Fibroblast of lung (primary cell): ENCODE data around the gene G6PD. TPM values are rescaled to one million over a fixed set of nuclear protein-coding genes. Genes with fewer than 3 reads are reported as not detected.
"Not testable (repeated sequence)": the region's sequence is repeated elsewhere in the genome, so short reads cannot be mapped to it uniquely, and the experiment has no call there.

Experiments
- DNase-seq, 2 donors: peaks; one replicate each; pipeline versions ENCODE4 v3.0.0 to v3.0.0-alpha.2; 2010; ENCODE audit warnings: low read depth in 2 of 2
- H2AFZ ChIP-seq: 2 replicates; pipeline ENCODE4 v1.5.1; 2012; ENCODE audit warnings: low read length, control low read depth, inconsistent platforms
- H3K27ac ChIP-seq: 2 replicates; pipeline ENCODE4 v1.5.1; 2011; ENCODE audit warnings: low read length, control low read depth; ENCODE audit not compliant: insufficient read depth
- H3K27me3 ChIP-seq: 2 replicates; pipeline ENCODE4 v1.5.1; 2011; ENCODE audit warnings: mild to moderate bottlenecking, low read length; ENCODE audit not compliant: control insufficient read depth, insufficient read depth
- H3K36me3 ChIP-seq: 2 replicates; pipeline ENCODE4 v1.5.1; 2011; ENCODE audit warnings: low read length; ENCODE audit not compliant: control insufficient read depth, insufficient read depth
- H3K4me1 ChIP-seq: 2 replicates; pipeline ENCODE4 v1.5.1; 2011; ENCODE audit warnings: low read length; ENCODE audit not compliant: control insufficient read depth, insufficient read depth; ENCODE audit errors: extremely low read depth
- H3K4me2 ChIP-seq: 2 replicates; pipeline ENCODE4 v1.5.1; 2011; ENCODE audit warnings: low read length, control low read depth; ENCODE audit not compliant: insufficient read depth; ENCODE audit errors: extremely low read depth
- H3K4me3 ChIP-seq, 4 experiments: fragments of 200-600 bp in 1 of 4; sonication (generic) in 1 of 4; replicated peaks in 1 of 4; 2 replicates each; pipeline ENCODE4 v1.5.1; 2011 to 2016; ENCODE audit warnings: low read length in 4 of 4, low read depth in 3 of 4, mild to moderate bottlenecking in 3 of 4, control low read depth in 2 of 4, inconsistent platforms in 1 of 4, mixed read lengths in 1 of 4; ENCODE audit not compliant: insufficient read depth in 1 of 4; ENCODE audit errors: control extremely low read depth in 1 of 4
- H3K79me2 ChIP-seq: 2 replicates; pipeline ENCODE4 v1.5.1; 2012; ENCODE audit warnings: mild to moderate bottlenecking, low read length, inconsistent platforms; ENCODE audit not compliant: control insufficient read depth, insufficient read depth
- H3K9ac ChIP-seq: 2 replicates; pipeline ENCODE4 v1.5.1; 2011; ENCODE audit warnings: mild to moderate bottlenecking, low read length, control low read depth; ENCODE audit not compliant: insufficient read depth
- H3K9me3 ChIP-seq: 2 replicates; pipeline ENCODE4 v1.5.1; 2012; ENCODE audit warnings: low read depth, low read length; ENCODE audit not compliant: control insufficient read depth, insufficient read depth
- H4K20me1 ChIP-seq: 2 replicates; pipeline ENCODE4 v1.5.1; 2011; ENCODE audit warnings: low read length; ENCODE audit not compliant: control insufficient read depth, insufficient read depth; ENCODE audit errors: extremely low read depth
- polyA plus RNA-seq, 2 donors: library from polyadenylated mRNA; depleted of rRNA in 1 of 2; stranded (reverse) in 1 of 2; unstranded in 1 of 2; fragments of >200 nt; gene quantifications; 2 replicates each; pipeline ENCODE4 v1.2.1, GENCODE V29; 2011 to 2012; ENCODE audit warnings: missing spikeins in 1 of 2
- total RNA-seq: library from RNA; depleted of rRNA; stranded (reverse); fragments of >200 nt; gene quantifications from 2 replicates; pipeline ENCODE4 v1.2.1, GENCODE V29; 2014

G6PD gene
- total and polyA plus RNA-seq, 2 donors (not counting 1 experiment from before 2014, with no cell fraction given), result 86.2 to 109 TPM

DNA sequence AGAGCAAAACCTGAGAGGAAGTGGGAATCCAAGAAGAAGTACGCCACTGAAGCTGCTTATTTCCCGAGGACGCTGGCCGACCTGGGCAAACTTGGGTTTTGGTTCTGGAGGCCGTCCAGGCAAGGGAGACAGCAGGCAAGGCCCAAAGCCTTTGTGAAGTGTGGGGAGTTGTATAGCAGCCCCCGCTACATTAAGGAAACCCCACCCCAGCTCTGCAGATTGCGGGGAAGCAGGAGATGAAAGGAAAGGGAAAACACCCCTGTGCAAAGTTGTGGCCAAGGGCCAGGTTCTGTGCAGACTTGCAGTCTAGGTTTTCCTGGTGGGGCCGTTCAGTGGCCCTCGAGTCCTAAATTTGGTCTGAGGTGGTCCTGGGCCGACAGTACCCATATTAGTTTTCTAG, 26.4 kb upstream of the G6PD start:
- H3K4me3 ChIP-seq, H3K79me2 ChIP-seq, H3K9me3 ChIP-seq, DNase-seq, H3K36me3 ChIP-seq, H3K4me2 ChIP-seq, H3K27me3 ChIP-seq, H3K27ac ChIP-seq, H3K9ac ChIP-seq, H3K4me1 ChIP-seq, H2AFZ ChIP-seq, H4K20me1 ChIP-seq: not testable (repeated sequence)

DNA sequence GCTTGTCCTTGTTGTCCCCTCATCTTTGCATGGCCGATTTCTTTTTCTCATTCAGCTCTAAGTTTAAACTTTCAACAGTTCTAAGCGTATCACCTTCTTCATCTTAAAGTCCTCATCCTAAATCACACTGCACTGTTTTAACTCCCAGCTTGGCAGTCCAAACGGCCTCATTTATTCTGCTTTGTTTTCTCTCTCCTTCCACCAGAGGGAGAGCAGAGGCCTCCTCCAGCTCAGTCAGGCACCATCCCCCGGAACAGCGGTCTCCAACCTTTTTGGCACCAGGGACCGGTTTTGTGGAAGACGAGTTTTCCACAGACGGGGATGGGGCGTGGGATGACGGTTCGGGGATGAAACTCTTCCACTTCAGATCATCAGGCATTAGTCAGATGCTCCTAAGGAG, 23.7 kb upstream of the G6PD start:
- not testable (repeated sequence) for H2AFZ ChIP-seq

DNA sequence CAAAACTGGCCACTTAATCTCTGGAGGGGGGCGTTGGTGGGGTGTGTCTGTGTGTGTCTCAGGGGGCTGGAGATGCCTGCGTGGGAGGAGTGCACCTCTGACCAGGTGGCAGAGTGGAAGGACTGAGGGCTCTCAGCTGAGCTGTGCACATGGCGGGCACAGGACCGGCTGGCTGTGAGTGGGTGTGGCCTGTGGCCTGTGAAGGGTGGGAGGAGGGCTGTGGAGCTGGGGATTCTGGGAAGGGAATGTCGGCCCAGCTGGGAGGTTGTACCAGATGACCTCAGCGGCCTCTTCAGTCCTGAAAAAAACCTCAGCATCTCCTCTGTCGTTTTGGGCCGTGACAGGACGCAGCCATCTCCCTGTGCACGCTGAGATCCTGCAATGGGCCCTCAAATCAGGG, 15.6 kb upstream of the G6PD start:
- not testable (repeated sequence) for H3K9me3 ChIP-seq, H2AFZ ChIP-seq, H3K9ac ChIP-seq, H3K27ac ChIP-seq, H3K4me2 ChIP-seq, H4K20me1 ChIP-seq, DNase-seq, H3K36me3 ChIP-seq, H3K27me3 ChIP-seq, H3K4me3 ChIP-seq, H3K79me2 ChIP-seq, H3K4me1 ChIP-seq

More for the DNA sequence above, 23.7 kb upstream of the G6PD start:
- not testable (repeated sequence) for H3K36me3 ChIP-seq, H4K20me1 ChIP-seq, DNase-seq, H3K4me2 ChIP-seq, H3K79me2 ChIP-seq, H3K9me3 ChIP-seq, H3K27ac ChIP-seq, H3K4me3 ChIP-seq, H3K4me1 ChIP-seq, H3K9ac ChIP-seq, H3K27me3 ChIP-seq

DNA sequence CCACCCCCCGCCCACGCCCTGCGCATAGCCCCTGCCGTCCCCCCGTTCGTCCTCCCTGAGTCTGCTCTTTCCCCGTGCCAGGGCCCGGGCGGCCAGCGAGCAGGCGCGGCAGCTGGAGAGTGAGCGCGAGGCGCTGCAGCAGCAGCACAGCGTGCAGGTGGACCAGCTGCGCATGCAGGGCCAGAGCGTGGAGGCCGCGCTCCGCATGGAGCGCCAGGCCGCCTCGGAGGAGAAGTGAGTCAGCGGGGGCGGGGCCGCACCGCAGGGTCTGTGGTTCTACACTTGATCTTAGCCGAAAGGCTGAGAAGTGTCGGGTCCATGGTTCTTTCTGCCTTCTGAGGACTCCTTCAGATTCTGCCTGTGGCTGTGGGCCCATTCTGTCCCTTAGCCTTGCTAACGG, 13.7 kb upstream of the G6PD start:
- not testable (repeated sequence) for H3K4me3 ChIP-seq, H3K4me2 ChIP-seq, DNase-seq, H3K27ac ChIP-seq, H3K4me1 ChIP-seq, H3K36me3 ChIP-seq, H3K79me2 ChIP-seq, H4K20me1 ChIP-seq, H3K9ac ChIP-seq, H3K9me3 ChIP-seq, H2AFZ ChIP-seq, H3K27me3 ChIP-seq

DNA sequence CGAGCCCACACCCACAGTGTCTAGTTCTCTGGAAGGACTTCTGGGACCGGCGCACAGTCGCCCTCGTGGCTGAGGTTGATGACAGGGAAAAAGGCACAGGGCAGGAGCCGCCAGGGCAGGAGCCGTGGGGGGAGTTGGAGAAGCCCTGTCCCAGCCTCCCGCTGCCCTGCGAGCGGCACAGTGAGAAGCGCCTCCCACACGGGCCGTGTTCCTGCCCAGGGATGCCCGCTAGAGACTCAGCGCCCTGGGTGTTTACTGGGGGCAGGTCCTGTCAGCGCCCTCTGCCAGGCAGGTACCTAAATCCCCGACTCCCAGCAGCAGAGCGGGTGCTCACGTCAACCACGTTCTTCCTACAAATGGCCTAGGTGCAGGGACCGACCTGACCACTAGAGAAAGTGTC, 12.2 kb upstream of the G6PD start:
- not testable (repeated sequence) for H3K4me3 ChIP-seq, H4K20me1 ChIP-seq, H3K36me3 ChIP-seq, H3K9me3 ChIP-seq, H3K79me2 ChIP-seq, H3K4me2 ChIP-seq, H3K27me3 ChIP-seq, H3K9ac ChIP-seq, DNase-seq, H3K4me1 ChIP-seq, H2AFZ ChIP-seq, H3K27ac ChIP-seq

DNA sequence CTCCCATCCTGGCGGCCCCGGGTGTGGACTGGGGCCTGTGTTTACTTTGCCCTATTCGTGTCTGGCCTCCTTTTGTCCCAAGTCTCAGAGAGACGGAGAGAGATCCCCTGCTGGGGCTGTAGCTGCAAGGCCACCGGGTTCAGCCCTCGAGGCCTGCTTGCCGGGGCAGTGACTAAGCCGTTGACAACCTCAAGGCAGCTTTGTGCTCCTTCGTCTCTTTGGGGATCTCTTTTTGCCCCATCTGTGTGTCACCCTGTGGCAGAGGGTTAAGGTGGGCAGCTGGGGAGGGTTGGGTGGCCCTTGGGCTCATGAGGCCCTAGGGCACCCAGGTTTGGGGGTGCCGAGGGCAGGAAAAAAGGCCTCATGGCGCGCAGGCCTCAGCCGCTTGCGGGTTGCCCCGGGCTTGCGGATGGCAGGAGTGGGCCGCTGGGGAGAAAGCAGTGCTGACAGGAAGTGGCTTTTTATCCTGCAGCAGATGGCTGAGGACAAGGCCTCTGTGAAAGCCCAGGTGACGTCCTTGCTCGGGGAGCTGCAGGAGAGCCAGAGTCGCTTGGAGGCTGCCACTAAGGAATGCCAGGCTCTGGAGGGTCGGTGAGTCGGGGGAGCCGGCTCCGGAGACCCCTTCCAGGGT, 11.5 kb upstream of the G6PD start:
- not testable (repeated sequence) for H3K9ac ChIP-seq, H3K4me3 ChIP-seq, H3K27ac ChIP-seq, H2AFZ ChIP-seq, H3K9me3 ChIP-seq, H3K4me1 ChIP-seq, H3K27me3 ChIP-seq, H3K36me3 ChIP-seq, DNase-seq, H4K20me1 ChIP-seq, H3K4me2 ChIP-seq, H3K79me2 ChIP-seq

DNA sequence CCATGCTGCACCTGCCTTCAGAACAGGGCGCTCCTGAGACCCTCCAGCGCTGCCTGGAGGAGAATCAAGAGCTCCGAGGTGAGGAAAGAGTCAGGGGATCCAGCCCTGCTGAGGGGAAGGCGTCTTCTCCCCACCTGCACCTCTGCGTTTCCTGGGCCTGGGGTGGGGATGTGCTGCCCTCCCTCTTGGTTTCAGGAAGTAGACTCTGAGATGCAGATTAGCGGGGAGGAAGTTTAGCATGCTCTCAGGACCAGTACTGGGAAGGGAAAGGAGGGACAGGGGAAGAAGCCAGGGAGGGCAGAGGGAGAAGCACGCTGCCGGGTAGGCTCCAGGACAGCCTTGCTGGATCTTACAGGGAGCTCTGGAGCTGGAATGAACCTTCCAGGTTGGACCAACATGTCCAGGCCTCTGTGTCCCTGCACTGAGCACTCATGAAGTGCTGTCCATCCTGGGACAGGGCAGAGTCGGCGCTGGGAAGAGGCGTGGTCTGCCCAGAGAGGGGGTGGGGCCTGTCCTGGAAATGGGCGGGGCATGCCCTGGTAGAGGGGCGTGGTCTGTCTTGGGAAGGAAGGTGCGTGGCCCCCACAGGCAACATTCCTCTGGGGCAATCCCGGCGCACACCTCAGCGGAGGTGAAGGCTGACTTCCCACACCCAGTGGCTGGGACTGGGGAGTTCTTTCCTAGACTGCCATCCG, 5.6 kb upstream of the G6PD start:
- not testable (repeated sequence) for H3K4me1 ChIP-seq, H3K4me3 ChIP-seq, H3K4me2 ChIP-seq, DNase-seq, H3K27ac ChIP-seq, H3K27me3 ChIP-seq, H3K36me3 ChIP-seq, H4K20me1 ChIP-seq, H2AFZ ChIP-seq, H3K9ac ChIP-seq, H3K9me3 ChIP-seq
- peaks cover 49% of the 10 kb centered on the region for H3K79me2 ChIP-seq
